ENCODE results near the gene ATP6V1F.

Gene ATP6V1F

GRCh38 chr7:128878226-128879105, 15.8 kb downstream of the ATP6V1F start:
- no peak overlapping the region for H3K4me3 ChIP-seq (ENCODE audit: insufficient read length, low read depth)
- DNase-seq (ENCODE audit: low read depth, low spot score), result no peak
- H3K27me3 ChIP-seq (ENCODE audit: insufficient read depth, insufficient read length), result no peaks in the 10 kb centered on the region
- H3K36me3 ChIP-seq (ENCODE audit: insufficient read depth, insufficient read length, low read length), result no peaks in the 10 kb centered on the region
- TF ChIP-seq SUZ12 (IDR thresholded peaks at IDR 0.05; ENCODE audit: extremely low read depth, insufficient read depth, insufficient read length) (no peak), YY1 (IDR thresholded peaks at IDR 0.05; ENCODE audit: insufficient read depth, insufficient read length) (no peak), ZNF274 (IDR thresholded peaks at IDR 0.05; ENCODE audit: low read depth, low read length) (no peak)
- no peaks in the 10 kb centered on the region for H3K9me3 ChIP-seq (ENCODE audit: insufficient read depth, low read length)
- no peak overlapping the region for H3K9ac ChIP-seq (ENCODE audit: insufficient read length, low read depth)
- H3K4me1 ChIP-seq (ENCODE audit: insufficient read depth, insufficient read length), result peaks cover 13% of the 10 kb centered on the region

GRCh38 chr7:128879461-128879938, 16.8 kb downstream of the ATP6V1F start:
- no peaks in the 10 kb centered on the region for H3K27me3 ChIP-seq (ENCODE audit: insufficient read depth, insufficient read length)
- H3K4me1 ChIP-seq (ENCODE audit: insufficient read depth, insufficient read length), result peaks cover 16% of the 10 kb centered on the region
- peak overlapping the region; percentile 68 for H3K9ac ChIP-seq (ENCODE audit: insufficient read length, low read depth)
- no peak overlapping the region for H3K4me3 ChIP-seq (ENCODE audit: insufficient read length, low read depth)
- no peaks in the 10 kb centered on the region for H3K9me3 ChIP-seq (ENCODE audit: insufficient read depth, low read length)
- H3K36me3 ChIP-seq (ENCODE audit: insufficient read depth, insufficient read length, low read length), result no peaks in the 10 kb centered on the region
- no peak for TF ChIP-seq SUZ12 (IDR thresholded peaks at IDR 0.05; ENCODE audit: extremely low read depth, insufficient read depth, insufficient read length)
- TF ChIP-seq ZNF274 (IDR thresholded peaks at IDR 0.05; ENCODE audit: low read depth, low read length), result no peak
- no peak for TF ChIP-seq YY1 (IDR thresholded peaks at IDR 0.05; ENCODE audit: insufficient read depth, insufficient read length)
- DNase-seq (ENCODE audit: low read depth, low spot score), result no peak

- peak overlapping the region; percentile 68 for H3K9ac ChIP-seq (ENCODE audit: insufficient read length, low read depth)
- H3K4me3 ChIP-seq (ENCODE audit: insufficient read length, low read depth), result no peak overlapping the region
- TF ChIP-seq ZNF274 (IDR thresholded peaks at IDR 0.05; ENCODE audit: low read depth, low read length) (no peak), YY1 (IDR thresholded peaks at IDR 0.05; ENCODE audit: insufficient read depth, insufficient read length) (no peak), SUZ12 (IDR thresholded peaks at IDR 0.05; ENCODE audit: extremely low read depth, insufficient read depth, insufficient read length) (no peak)
These were observed 17.5 kb downstream of the ATP6V1F start for GRCh38 chr7:128879939-128880746.

DNA sequence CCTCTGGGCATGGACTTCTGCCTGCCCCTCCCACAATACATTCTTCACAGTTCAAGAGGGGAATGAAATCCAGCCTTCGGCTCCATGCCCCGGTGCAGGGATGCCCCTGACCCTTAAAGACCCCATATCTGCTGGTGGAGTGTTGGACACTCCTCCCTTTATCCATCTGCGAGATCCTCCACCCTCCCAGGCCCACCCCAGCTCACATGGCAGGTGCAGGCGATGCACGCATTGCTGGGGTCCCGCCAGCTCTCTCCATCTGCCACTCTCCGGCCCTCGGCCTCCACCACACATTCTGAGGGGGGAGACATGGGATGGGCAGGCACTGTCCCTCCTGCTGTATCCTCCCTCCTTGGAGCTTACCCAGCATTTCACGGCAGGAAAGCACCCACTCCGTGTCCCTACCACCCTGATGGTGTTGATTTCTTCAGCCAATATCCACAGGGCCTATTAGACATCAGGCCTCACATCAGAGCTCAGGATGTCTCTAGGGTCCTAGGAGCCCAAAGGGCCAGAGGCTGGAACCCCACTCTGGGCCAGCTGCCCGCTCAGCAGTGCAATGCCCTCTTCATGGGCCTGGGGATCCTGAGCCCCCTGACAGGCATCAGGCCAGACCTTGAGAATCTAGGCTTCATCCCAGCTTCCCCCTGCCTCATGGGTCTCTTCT, 18.3 kb downstream of the ATP6V1F start:
- Histone ChIP-seq H3K4me3 (ENCODE audit: insufficient read length, low read depth) (no peak overlapping the region), H3K36me3 (ENCODE audit: insufficient read depth, insufficient read length, low read length) (no peaks in the 10 kb centered on the region), H3K27me3 (ENCODE audit: insufficient read depth, insufficient read length) (no peaks in the 10 kb centered on the region), H3K4me1 (ENCODE audit: insufficient read depth, insufficient read length) (peaks cover 13% of the 10 kb centered on the region), H3K9ac (ENCODE audit: insufficient read length, low read depth) (no peak overlapping the region), H3K9me3 (ENCODE audit: insufficient read depth, low read length) (no peaks in the 10 kb centered on the region)
- TF ChIP-seq YY1 (IDR thresholded peaks at IDR 0.05; ENCODE audit: insufficient read depth, insufficient read length) (no peak), SUZ12 (IDR thresholded peaks at IDR 0.05; ENCODE audit: extremely low read depth, insufficient read depth, insufficient read length) (no peak), ZNF274 (IDR thresholded peaks at IDR 0.05; ENCODE audit: low read depth, low read length) (no peak)
- DNase-seq (ENCODE audit: low read depth, low spot score), result no peak

More at GRCh38 chr7:128879939-128880746, 17.5 kb downstream of the ATP6V1F start:
- peaks cover 13% of the 10 kb centered on the region for H3K4me1 ChIP-seq (ENCODE audit: insufficient read depth, insufficient read length)
- no peaks in the 10 kb centered on the region for H3K9me3 ChIP-seq (ENCODE audit: insufficient read depth, low read length)
- H3K27me3 ChIP-seq (ENCODE audit: insufficient read depth, insufficient read length), result no peaks in the 10 kb centered on the region
- no peaks in the 10 kb centered on the region for H3K36me3 ChIP-seq (ENCODE audit: insufficient read depth, insufficient read length, low read length)
- DNase-seq (ENCODE audit: low read depth, low spot score), result peak; percentile 69

- no peaks in the 10 kb centered on the region for H3K27me3 ChIP-seq (ENCODE audit: insufficient read depth, insufficient read length)
- DNase-seq (ENCODE audit: low read depth, low spot score), result no peak
- no peaks in the 10 kb centered on the region for H3K9me3 ChIP-seq (ENCODE audit: insufficient read depth, low read length)
- peaks cover 13% of the 10 kb centered on the region for H3K4me1 ChIP-seq (ENCODE audit: insufficient read depth, insufficient read length)
- no peaks in the 10 kb centered on the region for H3K36me3 ChIP-seq (ENCODE audit: insufficient read depth, insufficient read length, low read length)
- H3K9ac ChIP-seq (ENCODE audit: insufficient read length, low read depth), result no peak overlapping the region
- no peak overlapping the region for H3K4me3 ChIP-seq (ENCODE audit: insufficient read length, low read depth)
- TF ChIP-seq YY1 (IDR thresholded peaks at IDR 0.05; ENCODE audit: insufficient read depth, insufficient read length), result no peak
- TF ChIP-seq SUZ12 (IDR thresholded peaks at IDR 0.05; ENCODE audit: extremely low read depth, insufficient read depth, insufficient read length), result no peak
- TF ChIP-seq ZNF274 (IDR thresholded peaks at IDR 0.05; ENCODE audit: low read depth, low read length), result no peak
These were observed 18.9 kb downstream of the ATP6V1F start for GRCh38 chr7:128881458-128882125.

- H3K4me1 ChIP-seq (ENCODE audit: insufficient read depth, insufficient read length), result peaks cover 15% of the 10 kb centered on the region
- H3K27me3 ChIP-seq (ENCODE audit: insufficient read depth, insufficient read length), result no peaks in the 10 kb centered on the region
- no peaks in the 10 kb centered on the region for H3K9me3 ChIP-seq (ENCODE audit: insufficient read depth, low read length)
- DNase-seq (ENCODE audit: low read depth, low spot score), result no peak
- H3K36me3 ChIP-seq (ENCODE audit: insufficient read depth, insufficient read length, low read length), result no peaks in the 10 kb centered on the region
- TF ChIP-seq YY1 (IDR thresholded peaks at IDR 0.05; ENCODE audit: insufficient read depth, insufficient read length) (no peak), ZNF274 (IDR thresholded peaks at IDR 0.05; ENCODE audit: low read depth, low read length) (no peak), SUZ12 (IDR thresholded peaks at IDR 0.05; ENCODE audit: extremely low read depth, insufficient read depth, insufficient read length) (no peak)
- H3K9ac ChIP-seq (ENCODE audit: insufficient read length, low read depth), result no peak overlapping the region
- H3K4me3 ChIP-seq (ENCODE audit: insufficient read length, low read depth), result no peak overlapping the region
These were observed 19.5 kb downstream of the ATP6V1F start for GRCh38 chr7:128882134-128882533.
